OCI-LY1 (cell line): ENCODE measurements around the gene ZBBX.

Experiments used
- EZH2 ChIP-seq: fragments of 200-600 bp; sonication (generic), shearing (Covaris generic); IDR thresholded peaks from 2 replicates; pipeline ENCODE4 v1.8.0; 2017; ENCODE audit warnings: borderline replicate concordance, mixed run types, mild to moderate bottlenecking, antibody characterized with exemption, low read length, moderate library complexity, mixed read lengths
- TF ChIP-seq, protein P1 (sequence below): fragments of 200-600 bp; sonication (generic), shearing (Covaris generic); IDR thresholded peaks from 2 replicates; pipeline ENCODE4 v1.5.1; 2017; ENCODE audit warnings: mild to moderate bottlenecking, antibody characterized with exemption, low read length, moderate library complexity, mixed read lengths

DNA sequence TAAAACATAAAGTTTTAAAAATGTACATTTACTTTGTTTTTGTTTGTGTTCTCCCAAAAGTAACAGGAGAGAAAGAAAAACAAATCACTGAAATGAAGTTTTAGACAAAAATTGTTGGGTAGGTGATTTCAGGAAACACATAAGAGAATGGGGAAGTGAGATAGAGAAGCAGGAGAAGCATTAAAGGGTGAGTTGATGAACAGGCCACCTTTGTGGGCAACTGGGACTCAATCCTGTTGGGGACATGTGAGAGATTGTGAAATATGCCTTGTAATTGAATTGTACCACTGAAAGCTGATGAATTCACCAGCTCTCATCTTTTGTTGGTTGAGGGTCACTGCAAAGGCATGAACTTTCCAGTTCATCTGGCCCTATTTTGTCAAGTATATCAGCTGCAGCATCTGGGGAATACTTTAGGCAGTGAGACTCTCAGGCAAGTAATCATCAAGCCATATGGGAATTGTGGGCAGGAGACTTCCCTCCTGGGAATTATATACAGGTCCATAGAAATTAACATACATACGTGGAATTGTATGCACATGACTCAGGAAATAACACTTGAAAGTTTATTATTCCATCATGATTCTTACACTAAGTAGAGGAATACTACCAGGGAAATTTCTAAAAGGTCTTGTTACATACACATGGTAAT lies 181.0 kb downstream of the ZBBX start:
- TF ChIP-seq, protein P1, sequence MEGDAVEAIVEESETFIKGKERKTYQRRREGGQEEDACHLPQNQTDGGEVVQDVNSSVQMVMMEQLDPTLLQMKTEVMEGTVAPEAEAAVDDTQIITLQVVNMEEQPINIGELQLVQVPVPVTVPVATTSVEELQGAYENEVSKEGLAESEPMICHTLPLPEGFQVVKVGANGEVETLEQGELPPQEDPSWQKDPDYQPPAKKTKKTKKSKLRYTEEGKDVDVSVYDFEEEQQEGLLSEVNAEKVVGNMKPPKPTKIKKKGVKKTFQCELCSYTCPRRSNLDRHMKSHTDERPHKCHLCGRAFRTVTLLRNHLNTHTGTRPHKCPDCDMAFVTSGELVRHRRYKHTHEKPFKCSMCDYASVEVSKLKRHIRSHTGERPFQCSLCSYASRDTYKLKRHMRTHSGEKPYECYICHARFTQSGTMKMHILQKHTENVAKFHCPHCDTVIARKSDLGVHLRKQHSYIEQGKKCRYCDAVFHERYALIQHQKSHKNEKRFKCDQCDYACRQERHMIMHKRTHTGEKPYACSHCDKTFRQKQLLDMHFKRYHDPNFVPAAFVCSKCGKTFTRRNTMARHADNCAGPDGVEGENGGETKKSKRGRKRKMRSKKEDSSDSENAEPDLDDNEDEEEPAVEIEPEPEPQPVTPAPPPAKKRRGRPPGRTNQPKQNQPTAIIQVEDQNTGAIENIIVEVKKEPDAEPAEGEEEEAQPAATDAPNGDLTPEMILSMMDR: no peak
- TF ChIP-seq EZH2: no peak
